22Rv1 (cell line): ENCODE data around the gene OTUD4.

ENCODE experiments used
- H3K27ac ChIP-seq: fragments of 450-650 bp; 2 replicates; pipeline ENCODE4 v1.5.1; 2017
- ZFX ChIP-seq: fragments of 450-650 bp; IDR thresholded peaks from 2 replicates; pipeline ENCODE4 v1.6.1; 2017; ENCODE audit warnings: antibody characterized with exemption, borderline replicate concordance
- TF ChIP-seq, protein P1 (sequence below): fragments of 450-650 bp; IDR thresholded peaks from 2 replicates; pipeline ENCODE4 v1.5.1; 2017; ENCODE audit warnings: mild to moderate bottlenecking

OTUD4 gene

DNA sequence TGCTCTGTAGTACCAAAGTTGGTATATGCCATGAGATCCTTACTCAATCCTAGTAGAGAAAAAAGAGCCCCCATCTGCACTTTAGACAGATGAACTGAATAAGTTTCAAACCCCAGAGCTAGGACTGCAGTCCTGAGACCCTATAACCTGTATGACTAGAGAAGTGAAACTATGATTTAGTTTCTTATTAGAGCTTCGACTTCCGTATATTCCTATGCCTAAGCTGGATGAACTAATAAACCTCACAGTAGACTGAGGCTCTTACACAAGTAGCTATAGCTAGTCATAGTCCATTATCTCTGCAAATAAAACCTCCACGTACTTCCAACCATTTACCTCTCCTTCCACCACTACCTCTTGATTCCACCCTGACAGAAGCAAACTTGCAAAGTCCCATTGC, 6.3 kb upstream of the OTUD4 start:
- no peak overlapping the region for H3K27ac ChIP-seq
- TF ChIP-seq, protein P1, sequence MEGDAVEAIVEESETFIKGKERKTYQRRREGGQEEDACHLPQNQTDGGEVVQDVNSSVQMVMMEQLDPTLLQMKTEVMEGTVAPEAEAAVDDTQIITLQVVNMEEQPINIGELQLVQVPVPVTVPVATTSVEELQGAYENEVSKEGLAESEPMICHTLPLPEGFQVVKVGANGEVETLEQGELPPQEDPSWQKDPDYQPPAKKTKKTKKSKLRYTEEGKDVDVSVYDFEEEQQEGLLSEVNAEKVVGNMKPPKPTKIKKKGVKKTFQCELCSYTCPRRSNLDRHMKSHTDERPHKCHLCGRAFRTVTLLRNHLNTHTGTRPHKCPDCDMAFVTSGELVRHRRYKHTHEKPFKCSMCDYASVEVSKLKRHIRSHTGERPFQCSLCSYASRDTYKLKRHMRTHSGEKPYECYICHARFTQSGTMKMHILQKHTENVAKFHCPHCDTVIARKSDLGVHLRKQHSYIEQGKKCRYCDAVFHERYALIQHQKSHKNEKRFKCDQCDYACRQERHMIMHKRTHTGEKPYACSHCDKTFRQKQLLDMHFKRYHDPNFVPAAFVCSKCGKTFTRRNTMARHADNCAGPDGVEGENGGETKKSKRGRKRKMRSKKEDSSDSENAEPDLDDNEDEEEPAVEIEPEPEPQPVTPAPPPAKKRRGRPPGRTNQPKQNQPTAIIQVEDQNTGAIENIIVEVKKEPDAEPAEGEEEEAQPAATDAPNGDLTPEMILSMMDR = no peak
- TF ChIP-seq ZFX = no peak

DNA sequence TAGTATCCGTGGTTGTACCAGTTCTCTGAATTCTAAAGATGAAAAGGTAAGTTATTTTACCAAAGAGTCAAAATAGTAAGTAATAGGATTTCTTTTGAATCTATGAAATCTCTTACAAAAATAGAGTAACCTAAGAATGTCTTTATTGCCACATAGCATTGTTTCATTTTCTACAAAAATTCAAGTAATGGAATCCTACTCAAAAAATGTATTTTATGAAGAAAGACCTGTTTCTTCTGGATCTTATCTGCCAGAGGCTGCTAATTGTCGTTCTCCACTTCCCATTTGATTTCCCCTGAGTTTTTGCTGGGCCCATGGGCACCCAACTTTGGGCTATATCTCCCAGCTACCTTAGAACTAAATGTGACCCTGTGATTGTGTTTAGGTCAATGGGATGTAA, 3.2 kb upstream of the OTUD4 start:
- TF ChIP-seq, protein P1 = no peak
- no peak for TF ChIP-seq ZFX

DNA sequence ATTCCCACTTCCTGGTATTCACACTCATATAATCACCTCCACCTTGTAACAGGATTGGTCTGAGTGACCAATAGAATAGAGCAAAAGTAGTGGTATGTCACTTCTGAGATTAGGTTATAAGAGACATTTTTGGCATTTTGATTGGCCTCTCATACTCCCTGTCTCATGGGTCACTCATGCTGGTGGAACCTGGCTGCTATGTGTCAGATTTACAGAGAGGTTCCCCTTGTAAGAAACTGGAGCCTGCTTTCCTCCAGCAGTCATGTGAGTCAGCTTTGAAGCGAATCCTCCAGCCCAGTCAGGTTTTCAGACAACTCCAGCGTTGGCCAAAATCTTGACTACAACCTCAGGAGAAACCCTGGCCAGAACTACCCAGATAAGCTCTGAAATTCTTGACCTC, 2.6 kb upstream of the OTUD4 start:
- TF ChIP-seq ZFX = no peak
- TF ChIP-seq, protein P1 = no peak
- no peak overlapping the region for H3K27ac ChIP-seq

More for the DNA sequence above, 3.2 kb upstream of the OTUD4 start:
- H3K27ac ChIP-seq = no peak overlapping the region

DNA sequence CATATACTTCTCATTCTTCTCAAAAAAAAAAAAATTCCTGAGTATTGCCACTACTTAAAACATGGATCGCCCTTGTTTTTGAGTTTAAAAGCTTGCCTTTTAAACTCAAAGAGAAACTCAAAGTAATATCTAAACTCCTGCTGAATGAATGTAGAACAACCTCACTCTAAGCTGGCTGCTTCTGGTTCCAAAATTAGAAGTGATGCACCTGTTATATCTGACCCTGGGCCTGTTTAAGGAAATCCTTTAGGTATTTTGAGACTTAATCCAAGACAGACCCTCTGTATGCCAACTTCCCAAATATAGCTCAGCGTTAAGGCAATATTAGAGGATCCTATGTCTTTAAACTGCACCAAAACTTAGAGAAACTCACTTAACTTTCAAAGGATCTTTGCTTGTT, 1.8 kb upstream of the OTUD4 start:
- TF ChIP-seq, protein P1 = no peak
- TF ChIP-seq ZFX = no peak
- no peak overlapping the region for H3K27ac ChIP-seq

DNA sequence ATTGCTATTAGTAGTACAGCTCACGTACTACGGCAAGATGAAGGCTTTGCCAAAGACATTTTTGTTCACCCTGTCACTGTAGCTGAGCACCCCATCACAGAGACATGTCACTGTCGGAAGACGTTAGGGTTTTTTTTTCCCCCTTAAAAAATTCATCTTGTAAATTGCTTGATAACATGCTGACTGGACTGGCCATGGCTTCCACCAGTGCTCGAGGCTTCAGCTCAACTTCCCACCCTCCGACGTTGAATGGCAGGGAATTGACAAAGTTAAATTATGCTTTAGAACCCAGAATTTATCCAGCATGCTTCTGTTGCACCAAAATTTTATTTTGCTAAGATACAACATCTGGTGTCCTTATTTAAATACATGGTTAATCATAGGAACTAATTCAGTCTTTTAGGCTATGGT, 707 bp upstream of the OTUD4 start:
- peak overlapping the region; percentile 85 for H3K27ac ChIP-seq
- TF ChIP-seq, protein P1 = no peak
- TF ChIP-seq ZFX = no peak

DNA sequence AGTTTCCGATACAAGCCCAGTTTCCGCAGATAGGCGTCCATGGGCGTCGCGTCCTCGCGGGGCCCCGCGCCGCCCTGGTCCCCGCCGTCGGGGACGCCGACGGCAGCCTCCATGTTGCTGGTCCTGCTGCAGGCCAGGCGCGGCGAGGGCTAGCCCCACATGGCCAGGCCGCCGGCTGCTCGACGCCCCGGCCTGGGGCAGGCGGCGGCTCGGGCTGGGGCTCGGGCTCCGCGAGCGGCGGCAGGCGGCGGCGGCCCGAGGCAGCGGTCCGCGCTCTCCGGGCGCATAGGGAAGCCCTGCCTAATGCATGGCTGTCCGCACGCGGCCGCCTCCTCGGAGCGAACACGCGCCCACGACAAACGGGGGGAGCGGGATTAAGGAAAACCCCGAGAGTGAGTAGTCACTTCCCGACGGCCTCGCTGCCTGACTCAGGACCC, 510 bp downstream of the OTUD4 start:
- H3K27ac ChIP-seq = peak overlapping the region; percentile 85

DNA sequence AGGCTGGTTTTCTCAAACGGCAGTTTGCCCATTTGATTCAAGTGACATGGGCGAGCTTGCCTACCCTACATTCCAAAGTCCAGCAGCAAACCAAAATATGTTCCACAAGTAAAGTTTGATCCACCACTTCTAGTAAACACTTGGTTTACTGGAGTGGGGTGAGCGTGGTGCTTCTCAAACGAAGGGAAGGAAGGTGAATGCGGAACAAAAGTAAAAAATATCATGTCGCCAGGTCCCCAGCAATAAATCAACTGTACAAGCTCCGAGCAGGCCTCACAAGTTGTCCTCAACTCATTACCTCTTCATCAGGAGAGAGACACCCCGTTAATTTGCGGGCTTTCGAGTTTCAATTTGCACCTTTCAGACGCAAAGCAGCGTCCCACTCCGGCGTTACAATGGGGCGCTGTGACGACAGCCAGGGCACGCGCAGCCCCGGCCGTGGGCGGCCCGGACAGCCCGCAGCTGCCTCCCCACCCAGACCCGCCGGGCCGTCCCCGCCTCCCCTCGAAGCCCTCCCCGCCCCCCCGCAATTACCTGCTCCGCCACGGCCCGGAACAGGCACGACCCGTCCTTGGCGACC, 1.0 kb downstream of the OTUD4 start:
- peak overlapping the region; percentile 85 for H3K27ac ChIP-seq
- TF ChIP-seq, protein P1 = no peak
- TF ChIP-seq ZFX = no peak

DNA sequence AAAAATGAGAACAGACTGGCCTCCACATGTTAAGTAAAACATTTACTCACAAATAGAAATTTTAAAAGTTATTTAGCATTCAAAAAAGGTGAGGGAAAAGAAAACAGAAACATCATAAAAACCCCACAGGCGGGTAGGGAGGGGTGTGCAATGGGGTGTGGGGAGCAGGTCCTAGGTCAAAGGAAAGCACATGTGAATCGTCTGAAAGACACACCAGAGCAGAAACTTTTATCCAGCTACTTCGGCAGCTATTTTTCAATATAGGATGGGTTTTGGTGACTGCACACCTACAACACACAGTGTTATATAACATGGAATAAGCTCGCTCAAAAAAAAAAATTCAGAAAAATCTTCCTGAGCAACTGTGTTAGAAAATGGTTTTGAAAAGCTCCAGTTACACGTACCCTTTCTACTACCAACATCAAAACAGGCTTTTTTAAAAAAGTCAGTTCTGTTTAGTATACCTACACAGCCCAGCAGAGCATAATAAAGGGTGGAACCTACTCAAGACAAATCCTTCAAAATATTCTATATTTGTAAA, 1.6 kb downstream of the OTUD4 start:
- TF ChIP-seq ZFX = no peak
- TF ChIP-seq, protein P1 = no peak
- H3K27ac ChIP-seq = no peak overlapping the region
